Kidney (tissue), 14 donors: ENCODE measurements around the gene SULT4A1. TPM values are rescaled to one million over a fixed set of nuclear protein-coding genes. Genes with fewer than 3 reads are reported as not detected.
A peak's percentile ranks its signal among the peaks of the same experiment; 100 is the strongest.

Source experiments
- DNase-seq, 5 donors: peaks; one replicate each; pipeline ENCODE4 v3.0.0-alpha.2; 2013 to 2020
- FAIRE-seq: peaks from 2 replicates; lab custom pipeline; 2012; peaks lifted over from hg19 to GRCh38; lab: Jason Lieb, UNC
- H3K27ac ChIP-seq, 2 donors: one replicate each; pipeline ENCODE4 v1.7.0; 2013; ENCODE audit warnings: low read depth in 2 of 2, low read length in 2 of 2, inconsistent platforms in 1 of 2
- H3K27me3 ChIP-seq: one replicate; pipeline ENCODE4 v1.7.1; 2013; ENCODE audit warnings: low read length, inconsistent platforms; ENCODE audit not compliant: control insufficient read depth, insufficient read depth
- H3K36me3 ChIP-seq, 3 donors: one replicate each; pipeline versions ENCODE4 v1.7.0 to v1.7.1; 2013; ENCODE audit warnings: low read length in 3 of 3, control low read depth in 1 of 3, inconsistent platforms in 1 of 3; ENCODE audit not compliant: insufficient read depth in 3 of 3, control insufficient read depth in 2 of 3
- H3K4me1 ChIP-seq, 3 donors: one replicate each; pipeline versions ENCODE4 v1.7.0 to v1.7.1; 2013; ENCODE audit warnings: low read length in 3 of 3, inconsistent platforms in 1 of 3, low read depth in 1 of 3; ENCODE audit not compliant: control insufficient read depth in 2 of 3, insufficient read depth in 2 of 3
- H3K4me3 ChIP-seq, 3 donors: one replicate each; pipeline versions ENCODE4 v1.7.0 to v1.8.1; 2013; ENCODE audit warnings: low read length in 3 of 3, control low read depth in 1 of 3, inconsistent platforms in 1 of 3
- H3K9ac ChIP-seq, 3 donors: one replicate each; pipeline versions ENCODE4 v1.7.0 to v1.7.1; 2013; ENCODE audit warnings: low read length in 3 of 3, control low read depth in 1 of 3, inconsistent platforms in 1 of 3
- H3K9me3 ChIP-seq, 3 donors: one replicate each; pipeline versions ENCODE4 v1.7.0 to v1.7.1; 2013; ENCODE audit warnings: low read length in 3 of 3, control low read depth in 1 of 3, inconsistent platforms in 1 of 3; ENCODE audit not compliant: control insufficient read depth in 2 of 3, insufficient read depth in 1 of 3
- CTCF ChIP-seq: IDR thresholded peaks from 3 replicates; pipeline ENCODE4 v1.5.1; 2012; ENCODE audit warnings: mild to moderate bottlenecking, moderate library complexity, borderline replicate concordance; ENCODE audit not compliant: insufficient read depth; ENCODE audit errors: extremely low read depth
- intact Hi-C: fragments of 100-400 bp; cut with DNase I; formaldehyde crosslinking; loops from one replicate; pipeline ENCODE4 v1.11.1; 2022
- polyA plus RNA-seq: library from polyadenylated mRNA; stranded (reverse); fragments of 350-450 nt; fragmentation: Illumina TruSeq; extraction: RNeasy Lipid Tissue Mini Kit (QIAGEN cat#74804); gene quantifications from one replicate; pipeline ENCODE4 v1.2.3, GENCODE V29; 2014; ENCODE audit warnings: low read depth, low replicate concordance; ENCODE audit not compliant: insufficient read depth
- total RNA-seq: library from RNA; stranded (reverse); fragmentation: NEBNext Ultra II Directional; extraction: Animal tissue kit (Norgen Biotek cat#: 25700); gene quantifications from one replicate; pipeline ENCODE4 v1.2.1, GENCODE V29; 2021
- donor health status: control.
- donor health status: control.
- donor health status: control.
- donor health status: control.
- donor health status: control.
- donor health status: DM: yes; HTN: yes; CAD: no.
- donor health status: Normal renal cell carcinoma (clear cell type).

Gene SULT4A1
- total and polyA plus RNA-seq, 2 donors from 2014 or later, result 0.52 to 0.57 TPM

DNA sequence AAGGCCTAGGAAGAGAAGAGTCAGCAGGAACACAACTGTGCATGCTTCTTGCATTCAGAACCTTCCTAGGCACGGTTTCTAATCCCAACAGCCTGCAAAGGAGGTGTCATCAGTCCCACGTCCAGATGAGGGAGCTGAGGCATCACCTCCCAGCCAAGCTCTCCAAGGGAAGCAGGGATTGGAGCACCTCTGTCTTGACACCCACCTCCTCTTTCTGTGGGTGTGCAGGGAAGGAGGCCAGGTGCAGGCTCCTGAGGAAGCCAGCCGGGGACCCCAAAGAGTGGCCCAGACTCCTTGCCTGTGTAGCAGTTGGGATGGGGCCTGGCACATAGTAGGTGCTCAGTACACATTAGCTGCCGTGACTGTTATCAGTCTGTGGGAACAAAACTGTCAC, 27.5 kb upstream of the SULT4A1 start:
- H3K9ac ChIP-seq, result no peak overlapping the region
- DNase-seq (peak in 1 of 5 donors; percentile 23), FAIRE-seq (no peak)
- no peaks in the 10 kb centered on the region for H3K9me3 ChIP-seq
- no peak overlapping the region for H3K4me3 ChIP-seq
- no peaks in the 10 kb centered on the region for H3K36me3 ChIP-seq
- intact Hi-C loops, result no loop called here
- peaks cover 19% of the 10 kb centered on the region for H3K27me3 ChIP-seq
- peaks cover 0 to 2% (median 0%) of the 10 kb centered on the region in 3 donors for H3K4me1 ChIP-seq
- TF ChIP-seq CTCF, result no peak
- H3K27ac ChIP-seq, result no peak overlapping the region

- Histone ChIP-seq H3K27me3 (peaks cover 19% of the 10 kb centered on the region), H3K27ac (no peak overlapping the region), H3K4me3 (no peak overlapping the region), H3K36me3 (no peaks in the 10 kb centered on the region), H3K9me3 (no peaks in the 10 kb centered on the region), H3K4me1 (peaks cover 0 to 2% (median 0%) of the 10 kb centered on the region in 3 donors), H3K9ac (no peak overlapping the region)
- DNase-seq (peak in 2 of 5 donors; percentile 22 to 57), FAIRE-seq (no peak)
- no peak for TF ChIP-seq CTCF
- intact Hi-C loops, result no loop called here
Observed at GRCh38 chr22:43889201-43889859, 27.0 kb upstream of the SULT4A1 start.

DNA sequence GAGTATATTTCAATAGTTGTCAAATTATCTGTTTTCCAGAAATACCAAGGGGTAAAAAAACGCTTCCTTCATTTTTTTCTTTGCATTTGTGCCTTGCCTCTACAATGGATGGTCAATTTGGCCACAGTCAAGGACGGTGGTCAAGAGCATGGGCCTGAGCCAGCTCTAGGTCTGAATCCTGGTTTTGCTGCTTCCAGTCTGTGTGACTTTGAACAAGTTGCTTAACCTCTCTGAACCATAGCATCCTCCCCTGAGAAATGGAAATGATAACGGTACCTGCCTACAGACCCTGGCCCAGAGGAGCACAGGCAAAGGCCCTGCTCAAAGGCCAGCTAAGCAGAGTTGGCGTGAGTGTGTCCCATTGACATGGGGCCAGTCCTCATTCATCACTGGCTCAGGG, 26.4 kb upstream of the SULT4A1 start:
- Histone ChIP-seq H3K4me1 (peaks cover 0 to 2% (median 0%) of the 10 kb centered on the region in 3 donors), H3K9ac (no peak overlapping the region), H3K36me3 (no peaks in the 10 kb centered on the region), H3K27me3 (peaks cover 19% of the 10 kb centered on the region), H3K9me3 (no peaks in the 10 kb centered on the region), H3K4me3 (no peak overlapping the region), H3K27ac (no peak overlapping the region)
- intact Hi-C loops, result no loop called here
- no peak for TF ChIP-seq CTCF
- peak in 1 of 5 donors; percentile 4 for DNase-seq
- no peak for FAIRE-seq

DNA sequence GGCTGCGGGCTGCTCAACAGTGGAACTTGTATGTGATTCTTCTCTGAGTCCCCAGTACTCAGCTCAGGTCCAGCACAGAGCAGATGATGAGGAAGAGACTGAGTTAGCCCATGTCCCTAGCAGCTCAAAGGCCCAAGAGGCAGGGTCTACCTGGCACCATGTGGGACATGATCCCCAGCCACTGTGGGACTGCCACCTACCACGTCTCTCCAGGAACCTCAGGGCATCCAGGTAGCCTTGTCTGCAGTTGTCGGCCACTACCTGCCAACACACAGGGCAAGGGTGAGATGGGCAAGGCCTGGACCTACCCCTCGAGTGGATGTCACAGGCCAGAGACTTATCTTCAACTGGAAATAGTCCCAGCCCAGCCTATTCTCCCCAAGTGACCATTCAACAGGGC, 25.1 kb upstream of the SULT4A1 start:
- DNase-seq, result peak in 2 of 5 donors; percentile 12 to 36
- TF ChIP-seq CTCF, result no peak
- H3K4me1 ChIP-seq, result peaks cover 0 to 2% (median 0%) of the 10 kb centered on the region in 3 donors
- no peaks in the 10 kb centered on the region for H3K9me3 ChIP-seq
- H3K36me3 ChIP-seq, result no peaks in the 10 kb centered on the region
- no peak overlapping the region for H3K9ac ChIP-seq
- intact Hi-C loops, result no loop called here
- H3K27me3 ChIP-seq, result peaks cover 19% of the 10 kb centered on the region
- FAIRE-seq, result no peak
- no peak overlapping the region for H3K4me3 ChIP-seq
- no peak overlapping the region for H3K27ac ChIP-seq
